CD8-positive, alpha-beta memory T cell (primary cell): Measurements from ENCODE around the gene CCDC188. TPM values are rescaled to one million over a fixed set of nuclear protein-coding genes. Genes with fewer than 3 reads are reported as not detected.

ENCODE experiments used
- CTCF ChIA-PET: fragments of 350-600 bp; sonication (Branson Sonifier 250); formaldehyde crosslinking; loops from one replicate; lab custom pipeline; 2021; ENCODE audit warnings: antibody characterized with exemption; lab: Charles Lee
- POLR2A ChIA-PET: fragments of 350-600 bp; sonication (Branson Sonifier 250); formaldehyde crosslinking; loops from one replicate; lab custom pipeline; 2021; ENCODE audit warnings: antibody characterized with exemption; lab: Charles Lee
- DNase-seq, 5 donors: peaks; one replicate each; pipeline versions ENCODE4 v3.0.0 to v3.0.0-alpha.2; 2020 to 2022; ENCODE audit warnings: mixed read lengths in 1 of 5
- H3K27ac ChIP-seq: one replicate; pipeline ENCODE4 v1.7.0; 2013; ENCODE audit warnings: low read depth, mild to moderate bottlenecking, low read length, moderate library complexity
- H3K27me3 ChIP-seq: 2 replicates; pipeline ENCODE4 v1.7.0; 2013; ENCODE audit warnings: low read length, mild to moderate bottlenecking; ENCODE audit not compliant: insufficient read depth, poor library complexity, severe bottlenecking
- H3K36me3 ChIP-seq: 2 replicates; pipeline ENCODE4 v1.7.0; 2013; ENCODE audit warnings: mild to moderate bottlenecking, low read length, moderate library complexity; ENCODE audit not compliant: insufficient read depth
- H3K4me1 ChIP-seq: 2 replicates; pipeline ENCODE4 v1.7.0; 2013; ENCODE audit warnings: mild to moderate bottlenecking, low read length, moderate library complexity; ENCODE audit not compliant: insufficient read depth
- H3K4me3 ChIP-seq: 2 replicates; pipeline ENCODE4 v1.7.0; 2013; ENCODE audit warnings: mild to moderate bottlenecking, low read length
- H3K9me3 ChIP-seq: 2 replicates; pipeline ENCODE4 v1.7.0; 2013; ENCODE audit warnings: mild to moderate bottlenecking, low read length
- H3K27ac Mint-ChIP-seq, 8 donors: one replicate each; pipeline ENCODE4 v1.8.0; 2020 to 2021; ENCODE audit warnings: mixed read lengths in 8 of 8, mild to moderate bottlenecking in 6 of 8, inconsistent platforms in 3 of 8, moderate library complexity in 3 of 8
- H3K27me3 Mint-ChIP-seq, 2 donors: one replicate each; pipeline ENCODE4 v1.8.0; 2020 to 2021; ENCODE audit warnings: mixed read lengths in 2 of 2, mild to moderate bottlenecking in 1 of 2, moderate library complexity in 1 of 2
- H3K36me3 Mint-ChIP-seq, 3 donors: one replicate each; pipeline ENCODE4 v1.8.0; 2020 to 2021; ENCODE audit warnings: mixed read lengths in 3 of 3, inconsistent platforms in 1 of 3, mild to moderate bottlenecking in 1 of 3
- H3K4me1 Mint-ChIP-seq, 3 donors: one replicate each; pipeline ENCODE4 v1.8.0; 2020 to 2021; ENCODE audit warnings: mixed read lengths in 3 of 3, inconsistent platforms in 1 of 3, mild to moderate bottlenecking in 1 of 3
- H3K4me3 Mint-ChIP-seq, 7 donors: one replicate each; pipeline ENCODE4 v1.8.0; 2020 to 2021; ENCODE audit warnings: mixed read lengths in 7 of 7, mild to moderate bottlenecking in 6 of 7, moderate library complexity in 4 of 7, inconsistent platforms in 2 of 7
- H3K9me3 Mint-ChIP-seq, 5 donors: one replicate each; pipeline ENCODE4 v1.8.0; 2020 to 2022; ENCODE audit warnings: mixed read lengths in 5 of 5, mild to moderate bottlenecking in 3 of 5, moderate library complexity in 2 of 5, inconsistent platforms in 1 of 5
- polyA plus RNA-seq: library from polyadenylated mRNA; unstranded; fragments of 300-500 nt; fragmentation: Illumina TruSeq; gene quantifications from one replicate; pipeline ENCODE4 v1.2.3, GENCODE V29; 2021
- total RNA-seq, 2 experiments: library from RNA; stranded (reverse); gene quantifications; one replicate each; pipeline ENCODE4 v1.2.3, GENCODE V29; 2021

The CCDC188 gene
- total and polyA plus RNA-seq, 3 experiments from 2014 or later, result not detected

DNA sequence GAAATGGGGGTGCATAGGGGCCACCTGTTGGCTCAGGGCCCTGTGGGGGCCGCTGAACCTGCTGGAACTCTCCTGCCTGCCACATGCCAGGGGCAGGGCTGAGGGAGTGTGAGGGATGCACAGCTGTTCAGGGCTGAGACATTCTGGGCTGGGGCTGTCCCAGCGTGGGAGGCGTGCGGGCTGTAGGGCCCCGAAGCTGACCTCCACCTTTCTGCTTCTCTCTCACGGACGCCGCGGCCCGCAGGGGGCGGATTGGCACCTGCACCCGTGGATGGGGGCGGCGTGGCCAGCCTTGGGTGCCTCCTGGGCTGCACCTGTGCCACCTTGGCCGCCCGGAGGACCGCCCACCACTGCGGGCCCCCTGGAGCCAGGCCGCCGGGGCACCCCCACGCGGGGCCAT lies 4.1 kb downstream of the CCDC188 start:
- Mint-ChIP-seq H3K27me3 (no peaks in the 10 kb centered on the region), H3K36me3 (peaks cover 0 to 14% (median 0%) of the 10 kb centered on the region in 3 donors), H3K9me3 (no peaks in the 10 kb centered on the region), H3K4me3 (no peak overlapping the region), H3K27ac (no peak overlapping the region), H3K4me1 (peaks cover 0 to 4% (median 0%) of the 10 kb centered on the region in 3 donors)
- CTCF ChIA-PET, result interaction anchor here (1.3 kb wide), 1 partner anchor 10 kb away, joined by 5 read pairs; no protein-coding TSS in a partner anchor
- no peaks in the 10 kb centered on the region for H3K36me3 ChIP-seq
- POLR2A ChIA-PET, result no interaction called here
- H3K27me3 ChIP-seq, result no peaks in the 10 kb centered on the region
- no peak for DNase-seq
- H3K4me1 ChIP-seq, result no peaks in the 10 kb centered on the region
- no peak overlapping the region for H3K27ac ChIP-seq
- H3K4me3 ChIP-seq, result no peak overlapping the region
- H3K9me3 ChIP-seq, result no peaks in the 10 kb centered on the region

DNA sequence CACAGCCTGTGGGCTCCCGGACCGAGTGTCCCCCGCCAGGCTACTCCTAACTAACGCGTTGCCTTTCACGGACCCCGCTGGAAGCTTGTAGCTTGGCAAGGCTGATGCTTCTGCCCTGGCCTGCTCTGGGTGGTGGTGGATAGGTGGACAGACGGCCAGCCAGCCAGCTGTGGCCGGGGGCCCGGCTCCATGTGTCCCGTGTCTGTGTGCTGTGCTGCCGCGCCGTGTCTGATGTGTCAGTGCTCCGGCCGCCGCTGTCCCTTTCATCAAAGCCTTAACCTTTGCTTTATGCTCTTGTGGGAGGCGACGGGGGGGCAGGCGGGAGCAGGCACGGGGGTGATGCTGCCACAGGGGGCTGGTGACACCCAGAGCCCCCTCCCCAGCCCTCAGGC lies 5.0 kb downstream of the CCDC188 start:
- ChIA-PET POLR2A (no interaction called here), CTCF (no interaction called here)
- Mint-ChIP-seq H3K4me1 (peaks cover 0 to 4% (median 0%) of the 10 kb centered on the region in 3 donors), H3K4me3 (no peak overlapping the region), H3K36me3 (peaks cover 0 to 15% (median 0%) of the 10 kb centered on the region in 3 donors), H3K9me3 (no peaks in the 10 kb centered on the region), H3K27me3 (no peaks in the 10 kb centered on the region), H3K27ac (no peak overlapping the region)
- Histone ChIP-seq H3K36me3 (no peaks in the 10 kb centered on the region), H3K4me1 (no peaks in the 10 kb centered on the region), H3K27ac (no peak overlapping the region), H3K27me3 (no peaks in the 10 kb centered on the region), H3K9me3 (no peaks in the 10 kb centered on the region), H3K4me3 (no peak overlapping the region)
- DNase-seq, result no peak

DNA sequence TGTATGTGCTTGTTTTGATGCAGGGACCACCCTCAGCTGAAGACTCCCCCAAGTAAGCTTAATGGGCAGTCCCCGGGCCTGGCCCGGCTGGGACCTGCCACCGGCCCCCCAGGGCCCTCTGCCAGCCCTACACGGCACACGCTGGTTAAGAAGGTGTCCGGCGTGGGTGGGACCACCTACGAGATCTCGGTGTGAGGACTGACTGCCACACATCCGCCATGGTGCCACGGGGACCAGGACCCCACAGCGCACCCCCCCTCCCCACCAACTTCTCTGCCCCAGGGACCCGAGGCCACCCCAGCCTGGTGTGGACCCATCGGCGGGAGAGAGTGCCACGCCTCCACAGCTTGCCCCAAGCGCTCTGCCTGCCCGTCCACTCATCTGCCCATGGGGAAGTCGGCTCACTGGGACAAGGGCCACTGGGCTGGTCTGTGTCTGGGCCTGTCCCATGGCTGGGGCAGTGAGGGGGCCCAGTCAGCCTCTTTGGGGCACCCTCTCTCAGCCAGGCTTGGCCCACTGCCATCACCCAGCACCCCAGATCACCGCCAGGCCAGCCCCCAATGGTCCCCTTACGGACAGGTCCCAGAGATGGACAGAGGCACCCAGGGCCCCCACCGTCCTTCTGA lies 5.5 kb downstream of the CCDC188 start:
- H3K4me1 ChIP-seq, result no peaks in the 10 kb centered on the region
- H3K9me3 ChIP-seq, result no peaks in the 10 kb centered on the region
- no peak overlapping the region for H3K4me3 Mint-ChIP-seq
- no peak overlapping the region for H3K27ac ChIP-seq
- no peaks in the 10 kb centered on the region for H3K9me3 Mint-ChIP-seq
- CTCF ChIA-PET, result no interaction called here
- POLR2A ChIA-PET, result no interaction called here
- no peak overlapping the region for H3K4me3 ChIP-seq
- H3K36me3 ChIP-seq, result no peaks in the 10 kb centered on the region
- H3K36me3 Mint-ChIP-seq, result peaks cover 0 to 15% (median 0%) of the 10 kb centered on the region in 3 donors
- H3K27ac Mint-ChIP-seq, result no peak overlapping the region
- H3K27me3 Mint-ChIP-seq, result no peaks in the 10 kb centered on the region
- H3K27me3 ChIP-seq, result no peaks in the 10 kb centered on the region
- no peak for DNase-seq
- peaks cover 0 to 4% (median 0%) of the 10 kb centered on the region in 3 donors for H3K4me1 Mint-ChIP-seq

DNA sequence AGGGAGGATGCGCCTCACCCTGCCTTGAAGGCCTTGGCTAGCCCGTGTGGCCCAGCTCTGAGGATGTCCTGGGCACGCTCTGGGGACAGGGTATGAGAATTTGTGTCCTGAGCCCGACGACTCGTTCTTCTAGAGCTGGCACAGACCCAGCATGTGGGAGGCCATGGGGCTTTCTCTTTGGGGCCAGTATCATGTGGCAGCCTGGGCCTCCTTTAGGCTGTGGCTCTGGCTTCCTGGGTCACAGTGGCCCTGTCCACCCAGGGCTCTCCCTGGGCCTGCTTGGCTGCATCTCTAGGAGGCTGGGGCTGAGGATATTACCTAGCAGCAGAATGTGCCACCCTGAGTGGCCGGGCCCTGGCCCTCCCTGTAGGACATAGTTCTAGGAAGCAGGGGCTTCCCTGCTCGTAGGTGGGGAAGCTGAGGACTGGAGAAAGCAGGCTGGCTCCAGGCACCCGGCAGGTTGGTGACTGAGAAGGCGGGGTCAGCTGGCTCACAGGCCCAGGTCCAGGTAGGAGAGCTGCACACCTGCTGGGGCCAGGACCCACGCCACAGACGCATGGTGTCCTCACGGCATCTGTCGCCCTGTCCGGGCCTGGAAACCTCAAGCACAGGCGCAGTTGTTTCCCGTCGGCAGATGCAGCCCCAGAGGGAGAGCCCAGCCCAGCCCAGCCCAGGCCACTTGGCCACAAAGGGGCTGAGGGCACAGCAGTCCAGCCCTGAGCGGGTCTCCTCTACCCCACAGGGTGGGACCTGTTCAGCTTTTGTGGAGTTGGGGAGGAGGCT lies 6.8 kb downstream of the CCDC188 start:
- no peaks in the 10 kb centered on the region for H3K36me3 ChIP-seq
- CTCF ChIA-PET, result no interaction called here
- H3K27ac Mint-ChIP-seq, result no peak overlapping the region

DNA sequence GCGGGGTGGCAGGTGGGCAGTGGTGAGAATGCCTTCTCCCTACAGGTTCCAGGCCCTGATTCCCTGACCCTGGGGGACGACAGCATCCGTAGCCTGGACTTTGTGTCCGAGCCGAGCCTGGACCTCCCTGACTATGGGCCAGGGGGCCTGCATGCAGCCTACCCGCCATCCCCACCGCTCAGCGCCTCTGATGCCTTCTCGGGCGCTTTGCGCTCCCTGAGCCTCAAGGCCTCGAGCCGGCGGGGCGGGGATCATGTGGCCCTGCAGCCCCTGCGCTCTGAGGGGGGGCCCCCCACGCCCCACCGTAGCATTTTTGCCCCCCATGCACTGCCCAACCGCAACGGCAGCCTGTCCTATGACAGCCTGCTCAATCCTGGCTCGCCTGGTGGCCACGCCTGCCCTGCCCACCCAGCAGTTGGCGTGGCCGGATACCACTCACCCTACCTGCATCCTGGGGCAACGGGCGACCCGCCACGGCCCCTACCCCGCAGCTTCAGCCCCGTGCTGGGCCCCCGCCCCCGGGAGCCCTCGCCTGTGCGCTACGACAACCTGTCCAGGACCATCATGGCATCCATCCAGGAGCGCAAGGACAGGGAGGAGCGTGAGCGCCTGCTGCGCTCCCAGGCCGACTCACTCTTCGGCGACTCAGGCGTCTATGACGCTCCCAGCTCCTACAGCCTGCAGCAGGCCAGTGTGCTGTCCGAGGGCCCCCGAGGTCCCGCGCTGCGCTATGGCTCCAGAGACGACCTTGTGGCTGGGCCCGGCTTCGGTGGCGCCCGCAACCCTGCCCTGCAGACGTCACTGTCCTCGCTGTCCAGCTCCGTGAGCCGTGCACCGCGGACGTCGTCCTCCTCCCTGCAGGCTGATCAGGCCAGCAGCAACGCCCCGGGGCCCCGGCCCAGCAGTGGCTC lies 7.9 kb downstream of the CCDC188 start:
- Mint-ChIP-seq H3K36me3 (peaks cover 0 to 25% (median 1%) of the 10 kb centered on the region in 3 donors), H3K4me1 (peaks cover 0 to 14% (median 2%) of the 10 kb centered on the region in 3 donors), H3K27ac (no peak overlapping the region), H3K9me3 (no peaks in the 10 kb centered on the region), H3K27me3 (no peaks in the 10 kb centered on the region), H3K4me3 (no peak overlapping the region)
- Histone ChIP-seq H3K27me3 (no peaks in the 10 kb centered on the region), H3K4me1 (no peaks in the 10 kb centered on the region), H3K9me3 (no peaks in the 10 kb centered on the region), H3K36me3 (no peaks in the 10 kb centered on the region), H3K27ac (no peak overlapping the region), H3K4me3 (no peak overlapping the region)
- DNase-seq, result no peak
- CTCF ChIA-PET, result no interaction called here
- POLR2A ChIA-PET, result no interaction called here

More for the DNA sequence above, 6.8 kb downstream of the CCDC188 start:
- no peak overlapping the region for H3K4me3 ChIP-seq
- Mint-ChIP-seq H3K9me3 (no peaks in the 10 kb centered on the region), H3K27me3 (no peaks in the 10 kb centered on the region), H3K4me1 (peaks cover 0 to 6% (median 0%) of the 10 kb centered on the region in 3 donors), H3K36me3 (peaks cover 0 to 25% (median 1%) of the 10 kb centered on the region in 3 donors), H3K4me3 (no peak overlapping the region)
- H3K27me3 ChIP-seq, result no peaks in the 10 kb centered on the region
- no peak for DNase-seq
- H3K4me1 ChIP-seq, result no peaks in the 10 kb centered on the region
- H3K27ac ChIP-seq, result no peak overlapping the region
- POLR2A ChIA-PET, result no interaction called here
- no peaks in the 10 kb centered on the region for H3K9me3 ChIP-seq

DNA sequence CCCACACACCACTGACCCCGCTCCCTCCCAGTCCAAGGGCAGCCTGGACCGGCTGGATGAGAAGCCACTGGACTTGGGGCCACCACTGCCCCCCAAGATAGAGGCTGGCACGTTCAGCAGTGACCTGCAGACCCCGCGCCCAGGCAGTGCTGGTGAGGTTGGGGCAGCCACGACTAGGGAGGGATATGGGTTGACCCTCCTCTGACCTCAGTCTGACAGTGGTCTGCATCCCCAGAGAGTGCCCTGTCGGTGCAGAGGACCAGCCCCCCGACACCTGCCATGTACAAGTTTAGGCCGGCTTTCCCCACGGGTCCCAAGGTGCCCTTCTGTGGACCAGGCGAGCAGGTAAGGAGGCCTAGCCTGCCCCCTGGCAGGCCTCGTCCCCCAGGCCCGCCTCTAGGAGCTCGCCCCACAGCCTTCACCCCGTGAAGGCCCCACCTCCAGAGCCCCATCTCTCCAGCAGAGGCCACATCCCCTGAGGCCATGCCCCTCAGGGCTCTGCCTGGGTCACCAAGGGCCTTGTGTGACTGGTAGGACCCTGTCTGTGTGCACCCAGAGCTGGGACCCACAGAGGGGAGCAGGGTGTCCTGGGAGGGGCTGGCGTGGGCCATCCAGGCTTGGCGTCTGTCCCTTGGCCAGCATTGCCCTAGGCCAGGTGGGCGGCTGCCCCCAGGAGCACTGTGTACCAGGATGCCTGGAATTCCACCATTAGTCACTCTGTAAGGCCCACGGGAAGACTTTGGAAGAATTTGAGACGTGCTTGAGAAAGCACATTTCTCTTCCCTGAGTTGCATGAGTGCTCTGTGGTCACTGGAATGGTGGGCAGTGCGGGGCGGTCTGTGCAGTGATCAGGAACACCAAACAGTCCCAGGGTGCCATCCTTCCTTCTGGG lies 9.4 kb downstream of the CCDC188 start:
- Histone ChIP-seq H3K4me3 (no peak overlapping the region), H3K36me3 (no peaks in the 10 kb centered on the region), H3K9me3 (no peaks in the 10 kb centered on the region), H3K4me1 (no peaks in the 10 kb centered on the region), H3K27ac (no peak overlapping the region), H3K27me3 (no peaks in the 10 kb centered on the region)
- H3K4me3 Mint-ChIP-seq, result no peak overlapping the region
- no peak overlapping the region for H3K27ac Mint-ChIP-seq
- ChIA-PET CTCF (interaction anchor here (0.7 kb wide), 1 partner anchor 15 kb away, joined by 3 read pairs; no protein-coding TSS in a partner anchor), POLR2A (interaction anchor here (0.6 kb wide), 1 partner anchor 72 kb away, joined by 8 read pairs; no protein-coding TSS in a partner anchor)
- peaks cover 2 to 24% (median 5%) of the 10 kb centered on the region in 3 donors for H3K4me1 Mint-ChIP-seq
- no peaks in the 10 kb centered on the region for H3K27me3 Mint-ChIP-seq
- peaks cover 0 to 25% (median 1%) of the 10 kb centered on the region in 3 donors for H3K36me3 Mint-ChIP-seq
- no peaks in the 10 kb centered on the region for H3K9me3 Mint-ChIP-seq
- DNase-seq, result no peak

DNA sequence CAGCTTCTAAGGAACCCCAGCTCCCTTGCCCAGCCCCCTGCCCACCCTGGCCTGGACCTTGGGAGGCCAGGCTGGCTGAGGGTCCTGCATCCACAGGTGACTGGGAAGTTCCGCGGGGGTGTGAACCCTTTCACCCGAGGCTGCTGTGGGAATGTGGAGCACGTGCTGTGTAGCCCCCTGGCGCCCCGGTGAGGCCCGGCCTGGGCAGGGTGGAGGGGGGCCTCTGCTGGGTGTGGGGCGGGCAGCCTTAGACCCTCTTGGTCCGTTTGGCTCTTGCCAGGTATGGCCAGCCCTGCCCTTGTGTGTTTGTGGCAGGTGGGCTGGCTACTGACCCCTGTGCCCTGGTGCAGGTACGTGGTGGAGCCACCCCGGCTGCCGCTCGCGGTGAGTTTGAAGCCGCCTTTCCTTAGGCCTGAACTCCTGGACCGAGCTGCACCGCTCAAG lies 10.3 kb downstream of the CCDC188 start:
- POLR2A ChIA-PET, result interaction anchor here (0.5 kb wide), 1 partner anchor 59 kb away, joined by 3 read pairs; no protein-coding TSS in a partner anchor
- CTCF ChIA-PET, result no interaction called here
- no peak for DNase-seq
- Histone ChIP-seq H3K27me3 (no peaks in the 10 kb centered on the region), H3K36me3 (no peaks in the 10 kb centered on the region), H3K4me1 (no peaks in the 10 kb centered on the region), H3K9me3 (no peaks in the 10 kb centered on the region), H3K27ac (no peak overlapping the region), H3K4me3 (no peak overlapping the region)
- H3K4me1 Mint-ChIP-seq, result peaks cover 5 to 26% (median 8%) of the 10 kb centered on the region in 3 donors
- H3K27ac Mint-ChIP-seq, result no peak overlapping the region
- no peak overlapping the region for H3K4me3 Mint-ChIP-seq
- H3K36me3 Mint-ChIP-seq, result peaks cover 0 to 25% (median 1%) of the 10 kb centered on the region in 3 donors
- H3K27me3 Mint-ChIP-seq, result no peaks in the 10 kb centered on the region
- H3K9me3 Mint-ChIP-seq, result no peaks in the 10 kb centered on the region
